SK-N-MC (cell line): ENCODE measurements around the gene GPR137B.
A peak's percentile ranks its signal among the peaks of the same experiment; 100 is the strongest.

ENCODE experiments used
- DNase-seq: peaks from one replicate; pipeline ENCODE4 v3.0.0-alpha.2; 2011; ENCODE audit warnings: low read depth, low spot score
- H3K27ac ChIP-seq: fragments of 200-600 bp; sonication (generic); 2 replicates; pipeline ENCODE4 v1.5.1; 2016; ENCODE audit warnings: mixed run types
- H3K36me3 ChIP-seq: fragments of 200-600 bp; sonication (generic); 2 replicates; pipeline ENCODE4 v1.6.1; 2017; ENCODE audit warnings: antibody characterized with exemption, low read length, mixed read lengths; ENCODE audit not compliant: insufficient read depth
- H3K4me3 ChIP-seq: fragments of 200-600 bp; sonication (generic); 2 replicates; pipeline ENCODE4 v1.5.1; 2016
- H3K9ac ChIP-seq: fragments of 200-600 bp; sonication (generic); 2 replicates; pipeline ENCODE4 v1.8.0; 2017; ENCODE audit warnings: mixed run types, mixed read lengths; ENCODE audit not compliant: insufficient read length
- H3K9me3 ChIP-seq: fragments of 200-600 bp; sonication (generic); 2 replicates; pipeline ENCODE4 v1.6.1; 2017; ENCODE audit warnings: low read depth, mild to moderate bottlenecking, antibody characterized with exemption, low read length, moderate library complexity, mixed read lengths
- EZH2 ChIP-seq: fragments of 200-600 bp; sonication (generic); IDR thresholded peaks from one replicate; pipeline ENCODE4 v1.6.1; 2017; ENCODE audit warnings: antibody characterized with exemption
- FOXP2 ChIP-seq: optimal IDR thresholded peaks from 2 replicates; pipeline ENCODE3; 2011; ENCODE audit warnings: mild to moderate bottlenecking, moderate library complexity; ENCODE audit not compliant: insufficient read depth; ENCODE audit errors: extremely low read length, control extremely low read depth
- POLR2AphosphoS5 ChIP-seq: IDR thresholded peaks from 2 replicates; pipeline ENCODE4 v1.6.1; 2012; ENCODE audit warnings: mild to moderate bottlenecking, low read depth, low read length, borderline replicate concordance

GPR137B gene

DNA sequence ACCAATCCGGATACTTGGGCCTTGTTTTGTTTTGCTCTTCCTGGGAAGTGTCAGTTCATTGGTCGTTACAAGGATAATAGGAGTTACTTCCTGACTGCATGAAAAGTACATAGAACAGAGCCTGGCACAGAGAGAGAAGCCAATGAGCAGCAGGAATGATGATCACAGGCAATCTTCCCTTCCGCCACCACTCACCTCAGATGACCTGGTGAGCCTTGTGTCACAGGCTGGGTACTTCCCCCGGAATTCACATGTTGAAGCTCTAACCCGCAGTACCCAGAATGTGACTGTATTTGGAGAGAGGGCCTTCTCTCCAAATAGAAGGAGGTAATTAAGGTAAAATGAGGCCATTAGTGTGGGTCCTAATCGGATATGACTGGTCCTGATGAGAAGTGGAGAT lies 18.8 kb upstream of the GPR137B start:
- no peak for TF ChIP-seq FOXP2
- no peak for TF ChIP-seq EZH2
- no peak for TF ChIP-seq POLR2AphosphoS5
- Histone ChIP-seq H3K9me3 (no peaks in the 10 kb centered on the region), H3K36me3 (no peaks in the 10 kb centered on the region), H3K4me3 (no peak overlapping the region), H3K9ac (no peak overlapping the region), H3K27ac (no peak overlapping the region)
- no peak for DNase-seq

DNA sequence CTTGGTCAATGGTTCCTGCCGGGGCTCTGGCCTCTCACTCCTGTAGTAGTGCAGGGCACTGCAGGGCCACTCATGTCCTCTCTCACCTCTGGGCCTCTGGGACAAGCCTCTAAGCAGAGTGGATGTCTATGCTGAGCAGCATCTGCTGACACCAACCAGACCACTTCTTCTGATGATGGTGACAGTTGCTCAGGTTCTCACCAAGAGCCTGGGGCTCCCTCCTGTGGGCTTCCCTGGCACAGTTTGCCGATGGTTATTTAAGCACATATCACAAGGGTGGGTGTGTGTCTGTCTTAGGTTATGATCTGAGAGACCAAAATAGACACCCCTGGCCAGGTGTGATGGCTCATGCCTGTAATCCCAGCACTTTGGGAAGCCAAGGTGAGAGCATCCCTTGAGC lies 17.4 kb upstream of the GPR137B start:
- no peak for DNase-seq
- TF ChIP-seq EZH2 (no peak), POLR2AphosphoS5 (no peak), FOXP2 (no peak)

GRCh38 chr1:236127045-236127444 lies 15.3 kb upstream of the GPR137B start:
- Histone ChIP-seq H3K4me3 (no peak overlapping the region), H3K36me3 (no peaks in the 10 kb centered on the region), H3K27ac (no peak overlapping the region), H3K9ac (no peak overlapping the region), H3K9me3 (no peaks in the 10 kb centered on the region)
- TF ChIP-seq POLR2AphosphoS5 (no peak), EZH2 (no peak), FOXP2 (no peak)
- no peak for DNase-seq

More for the DNA sequence above, 17.4 kb upstream of the GPR137B start:
- H3K27ac ChIP-seq = no peak overlapping the region
- no peaks in the 10 kb centered on the region for H3K36me3 ChIP-seq
- H3K9ac ChIP-seq = no peak overlapping the region
- H3K4me3 ChIP-seq = no peak overlapping the region
- H3K9me3 ChIP-seq = no peaks in the 10 kb centered on the region

GRCh38 chr1:236128646-236129178 lies 13.6 kb upstream of the GPR137B start:
- no peak for TF ChIP-seq EZH2
- TF ChIP-seq POLR2AphosphoS5 = 0 out of 2 replicates have a peak, but pooled peaks have one; percentile 24
- Histone ChIP-seq H3K36me3 (no peaks in the 10 kb centered on the region), H3K9me3 (no peaks in the 10 kb centered on the region), H3K27ac (peak overlapping the region; percentile 44), H3K4me3 (no peak overlapping the region), H3K9ac (no peak overlapping the region)
- no peak for DNase-seq

GRCh38 chr1:236129306-236129705 lies 13.0 kb upstream of the GPR137B start:
- DNase-seq = no peak
- Histone ChIP-seq H3K9ac (no peak overlapping the region), H3K9me3 (no peaks in the 10 kb centered on the region), H3K36me3 (no peaks in the 10 kb centered on the region), H3K27ac (peak overlapping the region; percentile 44), H3K4me3 (no peak overlapping the region)
- TF ChIP-seq EZH2 (no peak), FOXP2 (no peak), POLR2AphosphoS5 (no peak; the same call in 1 of the 2 replicates)

- Histone ChIP-seq H3K27ac (peak overlapping the region; percentile 61), H3K9ac (no peak overlapping the region), H3K9me3 (no peaks in the 10 kb centered on the region), H3K4me3 (no peak overlapping the region), H3K36me3 (no peaks in the 10 kb centered on the region)
- no peak for DNase-seq
- TF ChIP-seq FOXP2 = no peak
- no peak for TF ChIP-seq POLR2AphosphoS5
- TF ChIP-seq EZH2 = no peak
These were observed 12.0 kb upstream of the GPR137B start for GRCh38 chr1:236130372-236130771.

DNA sequence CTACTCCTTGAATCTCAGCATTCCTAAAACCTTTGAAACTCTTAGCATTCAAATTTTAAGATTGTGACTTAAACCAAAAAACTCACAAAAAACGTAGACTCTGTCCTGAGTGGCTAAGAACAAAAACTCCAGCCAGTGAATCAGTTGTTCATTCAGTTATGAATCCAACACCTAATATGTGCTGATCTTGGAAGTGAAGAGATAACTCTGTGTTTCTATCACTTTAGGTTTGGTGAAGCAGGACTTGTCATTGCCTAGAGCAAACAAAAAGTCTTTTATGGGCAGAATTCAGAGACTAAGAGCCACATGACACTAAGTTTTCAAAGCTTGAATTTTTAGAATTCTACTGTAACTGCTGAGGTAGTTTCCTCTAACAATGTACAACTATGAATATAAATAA lies 10.4 kb upstream of the GPR137B start:
- Histone ChIP-seq H3K9ac (peak overlapping the region; percentile 52), H3K4me3 (peak overlapping the region; percentile 65), H3K9me3 (no peaks in the 10 kb centered on the region), H3K36me3 (no peaks in the 10 kb centered on the region), H3K27ac (peak overlapping the region; percentile 98)
- TF ChIP-seq EZH2 = no peak
- no peak for TF ChIP-seq FOXP2
- no peak; the same call in 1 of the 2 replicates for TF ChIP-seq POLR2AphosphoS5
- no peak for DNase-seq

DNA sequence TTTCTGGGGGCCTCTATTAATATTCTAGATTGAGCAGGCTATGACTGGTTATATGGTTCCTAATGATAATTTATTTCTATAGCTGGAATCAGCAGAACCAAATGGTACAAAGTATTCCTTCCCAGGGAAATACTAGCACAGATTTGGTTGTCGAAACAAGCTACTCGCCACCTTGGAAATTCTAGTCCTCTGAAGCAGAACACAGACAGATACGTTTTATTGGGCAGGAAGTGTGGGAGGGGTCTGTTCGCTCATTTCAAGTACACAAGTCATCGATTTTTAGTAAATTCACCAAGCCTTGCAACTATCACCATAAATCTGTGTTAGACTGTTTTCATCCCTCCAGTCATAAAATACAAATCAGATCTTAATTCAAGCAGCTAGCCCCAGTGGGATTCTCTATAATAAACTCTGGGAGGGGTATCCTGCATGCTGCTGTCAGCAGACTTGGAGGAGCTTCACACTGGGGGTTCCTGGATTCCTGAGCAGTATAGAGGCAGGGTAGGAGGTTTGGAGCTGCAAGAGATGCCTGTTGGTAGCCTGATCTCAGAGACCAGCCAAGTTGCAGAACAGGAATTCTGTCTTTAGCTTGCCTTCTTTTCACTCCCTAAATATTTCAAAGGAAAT lies 9.8 kb upstream of the GPR137B start:
- DNase-seq = peak; percentile 96
- H3K36me3 ChIP-seq = no peaks in the 10 kb centered on the region
- peak overlapping the region; percentile 98 for H3K27ac ChIP-seq
- H3K9ac ChIP-seq = peak overlapping the region; percentile 52
- no peaks in the 10 kb centered on the region for H3K9me3 ChIP-seq
- TF ChIP-seq FOXP2 = peak; percentile 85
- no peak for TF ChIP-seq EZH2
- peak; percentile 68 for TF ChIP-seq POLR2AphosphoS5
- peak overlapping the region; percentile 65 for H3K4me3 ChIP-seq

GRCh38 chr1:236133339-236133738 lies 9.0 kb upstream of the GPR137B start:
- Histone ChIP-seq H3K4me3 (peak overlapping the region; percentile 65), H3K27ac (peak overlapping the region; percentile 98), H3K9ac (peak overlapping the region; percentile 37), H3K9me3 (no peaks in the 10 kb centered on the region), H3K36me3 (no peaks in the 10 kb centered on the region)
- TF ChIP-seq POLR2AphosphoS5 (no peak), FOXP2 (no peak), EZH2 (no peak)
- no peak for DNase-seq
